GM19035 (cell line): ENCODE results near the gene PARVG.

Experiments used
- ATAC-seq: cut with Tn5 transposase; IDR thresholded peaks from one replicate; pipeline ENCODE4 v1.9.1; 2021; ENCODE audit not compliant: unreplicated experiment

PARVG gene

GRCh38 chr22:44179989-44180705 is 578 bp upstream of the PARVG start:
- ATAC-seq: no peak

- no peak for ATAC-seq
Observed at GRCh38 chr22:44181033-44181911, 547 bp downstream of the PARVG start.

- no peak for ATAC-seq
Observed at GRCh38 chr22:44181912-44182587, 1.3 kb downstream of the PARVG start.

GRCh38 chr22:44182588-44183286 is 2.0 kb downstream of the PARVG start:
- no peak for ATAC-seq

- no peak for ATAC-seq
Observed at GRCh38 chr22:44183287-44183588, 2.5 kb downstream of the PARVG start.

GRCh38 chr22:44184006-44184405 is 3.3 kb downstream of the PARVG start:
- ATAC-seq: no peak

- ATAC-seq: no peak
Observed at GRCh38 chr22:44185237-44186120, 4.8 kb downstream of the PARVG start.

- no peak for ATAC-seq
Observed at GRCh38 chr22:44186121-44186510, 5.4 kb downstream of the PARVG start.

- no peak for ATAC-seq
Observed at GRCh38 chr22:44186737-44187136, 6.0 kb downstream of the PARVG start.

- no peak for ATAC-seq
Observed at GRCh38 chr22:44187652-44188230, 7.0 kb downstream of the PARVG start.

GRCh38 chr22:44188316-44188715 is 7.6 kb downstream of the PARVG start:
- ATAC-seq: no peak

- no peak for ATAC-seq
Observed at GRCh38 chr22:44188986-44189630, 8.4 kb downstream of the PARVG start.

GRCh38 chr22:44190381-44190976 is 9.8 kb downstream of the PARVG start:
- ATAC-seq: no peak

GRCh38 chr22:44191036-44191454 is 10.3 kb downstream of the PARVG start:
- ATAC-seq: no peak

- no peak for ATAC-seq
Observed at GRCh38 chr22:44192098-44192815, 11.5 kb downstream of the PARVG start.

GRCh38 chr22:44192816-44193534 is 12.2 kb downstream of the PARVG start:
- ATAC-seq: no peak

GRCh38 chr22:44193535-44193891 is 12.8 kb downstream of the PARVG start:
- no peak for ATAC-seq

- ATAC-seq: no peak
Observed at GRCh38 chr22:44194569-44194968, 13.8 kb downstream of the PARVG start.
